GM21717 (cell line): Measurements from ENCODE around the gene MRPL34.
"Not testable (repeated sequence)": the region's sequence is repeated elsewhere in the genome, so short reads cannot be mapped to it uniquely, and the experiment has no call there.

Source experiments
- ATAC-seq: cut with Tn5 transposase; IDR thresholded peaks from one replicate; pipeline ENCODE4 v1.9.1; 2021; ENCODE audit warnings: mild to moderate bottlenecking, moderate library complexity; ENCODE audit not compliant: unreplicated experiment

Gene MRPL34

GRCh38 chr19:17305517-17306284, at the start of gene MRPL34:
Gene MRPL34 (plus strand): TSS chr19:17305872. CDS start chr19:17305893, 21 bp downstream.
- ATAC-seq: peak; percentile 46

GRCh38 chr19:17256130-17256529, 49.5 kb upstream of the MRPL34 start:
- no peak for ATAC-seq

- no peak for ATAC-seq
Observed at GRCh38 chr19:17259118-17259780, 46.4 kb upstream of the MRPL34 start.

DNA sequence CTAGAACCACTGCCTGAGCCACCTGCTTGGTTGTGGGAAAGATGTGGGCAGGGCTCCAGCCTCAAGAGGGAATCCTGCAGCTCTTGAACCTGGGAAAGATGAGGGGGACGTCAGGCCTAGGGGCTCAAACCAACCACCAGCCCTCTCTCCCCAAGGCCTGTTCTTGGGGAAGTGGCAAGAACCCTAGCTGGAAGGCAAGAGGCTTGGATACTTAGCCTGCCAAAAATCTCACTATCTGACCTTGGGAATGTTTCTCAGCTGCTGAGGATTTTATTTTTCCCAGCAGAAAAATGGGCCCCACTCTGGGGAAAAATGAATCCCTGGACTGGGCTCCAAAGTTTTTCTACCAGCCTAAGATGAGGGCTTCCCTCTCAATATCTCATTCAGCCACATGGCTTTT, 45.7 kb upstream of the MRPL34 start:
- no peak for ATAC-seq

DNA sequence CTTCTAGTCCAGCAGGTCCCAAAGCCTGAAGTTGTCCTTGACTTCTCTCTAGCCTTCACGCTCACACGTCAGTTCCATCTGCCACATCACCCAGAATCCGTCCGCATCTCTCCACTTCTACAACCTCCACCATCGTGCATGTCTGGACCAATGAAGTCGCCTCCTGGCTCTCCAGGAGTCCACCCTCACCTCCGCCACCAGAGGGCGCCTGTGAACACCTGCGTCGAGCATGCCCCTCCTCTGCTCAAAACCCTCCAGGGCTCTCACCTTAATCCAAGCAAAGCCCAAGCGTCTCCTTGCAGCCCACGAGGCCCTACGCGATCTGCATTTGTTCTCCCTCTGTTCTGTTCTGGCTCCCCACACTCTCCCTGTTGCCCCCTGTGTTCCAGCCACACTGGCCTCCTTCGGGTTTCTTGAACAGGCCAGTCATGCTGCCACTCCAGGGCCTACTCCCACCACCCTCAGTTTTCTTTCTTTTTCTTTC, 44.8 kb upstream of the MRPL34 start:
- ATAC-seq: no peak

- no peak for ATAC-seq
Observed at GRCh38 chr19:17262557-17262956, 43.1 kb upstream of the MRPL34 start.

- ATAC-seq: no peak
Observed at GRCh38 chr19:17263712-17264640, 41.7 kb upstream of the MRPL34 start.

- ATAC-seq: no peak
Observed at GRCh38 chr19:17264641-17264979, 41.1 kb upstream of the MRPL34 start, which contains the start of gene USHBP1. Gene USHBP1 (minus strand): TSS chr19:17264745. CDS start chr19:17264299, 446 bp downstream.

GRCh38 chr19:17266026-17266425, 39.6 kb upstream of the MRPL34 start:
- ATAC-seq: no peak

- no peak for ATAC-seq
Observed at GRCh38 chr19:17266589-17266974, 39.1 kb upstream of the MRPL34 start.

- ATAC-seq: peak; percentile 80
Observed at GRCh38 chr19:17266975-17267788, 38.5 kb upstream of the MRPL34 start, which contains the start of gene BABAM1. Gene BABAM1 (plus strand): TSS chr19:17267443. CDS start chr19:17268807, 1,364 bp downstream.

DNA sequence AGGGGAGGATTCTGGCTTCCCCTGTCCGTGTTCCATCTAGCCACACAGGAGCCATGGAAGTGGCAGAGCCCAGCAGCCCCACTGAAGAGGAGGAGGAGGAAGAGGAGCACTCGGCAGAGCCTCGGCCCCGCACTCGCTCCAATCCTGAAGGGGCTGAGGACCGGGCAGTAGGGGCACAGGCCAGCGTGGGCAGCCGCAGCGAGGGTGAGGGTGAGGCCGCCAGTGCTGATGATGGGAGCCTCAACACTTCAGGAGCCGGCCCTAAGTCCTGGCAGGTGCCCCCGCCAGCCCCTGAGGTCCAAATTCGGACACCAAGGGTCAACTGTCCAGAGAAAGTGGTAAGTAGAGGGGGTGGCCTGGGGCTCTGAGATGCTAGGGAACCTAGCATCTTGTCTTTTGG, 36.9 kb upstream of the MRPL34 start:
- no peak for ATAC-seq

GRCh38 chr19:17274892-17275291, 30.8 kb upstream of the MRPL34 start:
- not testable (repeated sequence) for ATAC-seq

- no peak for ATAC-seq
Observed at GRCh38 chr19:17275441-17276175, 30.1 kb upstream of the MRPL34 start.

GRCh38 chr19:17279436-17279835, 26.2 kb upstream of the MRPL34 start:
- ATAC-seq: no peak

DNA sequence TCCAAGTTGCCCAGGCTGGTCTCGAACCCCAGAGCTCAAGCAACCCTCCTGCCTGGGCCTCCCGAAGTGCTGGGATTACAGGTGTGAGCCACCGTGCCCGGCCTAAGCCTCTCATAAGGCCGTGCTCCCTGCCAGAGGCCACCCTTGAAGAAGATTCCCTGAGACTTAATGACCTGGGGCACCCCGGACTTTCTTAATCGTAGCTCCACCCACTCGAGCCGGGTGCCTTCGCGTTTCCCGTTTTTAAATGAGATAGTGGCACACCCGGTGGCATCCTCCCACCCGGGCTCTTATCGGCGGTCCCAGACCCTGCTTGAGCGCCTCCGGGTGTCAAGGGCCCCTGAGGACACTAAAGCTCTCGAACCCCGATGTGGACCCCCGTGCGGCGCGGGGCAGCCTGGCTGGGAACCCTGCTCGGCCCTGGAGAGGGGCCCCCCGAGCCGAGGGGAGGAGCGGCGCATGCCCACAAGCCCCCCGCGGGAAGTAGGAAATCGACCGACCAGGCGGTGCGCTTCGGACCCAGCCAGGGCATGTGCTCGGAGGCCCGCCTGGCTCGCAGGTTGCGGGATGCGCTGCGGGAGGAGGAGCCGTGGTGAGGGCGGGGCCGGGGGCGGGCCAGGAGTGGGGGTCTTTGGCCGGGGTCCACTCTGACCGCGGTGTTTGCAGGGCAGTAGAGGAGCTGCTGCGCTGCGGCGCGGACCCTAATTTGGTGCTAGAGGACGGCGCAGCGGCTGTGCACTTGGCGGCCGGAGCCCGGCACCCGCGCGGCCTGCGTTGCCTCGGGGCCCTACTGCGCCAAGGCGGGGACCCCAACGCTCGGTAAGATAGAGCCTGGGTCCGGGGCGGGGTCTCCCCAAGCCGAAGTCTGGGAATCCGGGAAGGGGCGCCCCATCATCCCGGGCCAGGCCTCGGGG, 24.0 kb upstream of the MRPL34 start, which contains the start of gene ANKLE1:
Gene ANKLE1, plus strand, starts transcription at position 511 of the 914 bp plus-strand sequence. Its CDS starts 20 bp downstream, at position 531.
- ATAC-seq: no peak

- ATAC-seq: no peak
Observed at GRCh38 chr19:17282488-17283125, 23.1 kb upstream of the MRPL34 start.

GRCh38 chr19:17283504-17283996, 22.1 kb upstream of the MRPL34 start:
- no peak for ATAC-seq
